Muscle of back (tissue), 11 donors: ENCODE results near the gene HID1. TPM values are rescaled to one million over a fixed set of nuclear protein-coding genes. Genes with fewer than 3 reads are reported as not detected.
"Not testable (repeated sequence)": the region's sequence is repeated elsewhere in the genome, so short reads cannot be mapped to it uniquely, and the experiment has no call there.

ENCODE experiments used
- DNase-seq, 3 donors: peaks; one replicate each; pipeline versions ENCODE4 v3.0.0 to v3.0.0-alpha.2; 2013
- polyA plus RNA-seq, 10 donors: library from polyadenylated mRNA; unstranded; fragments of 120-200 nt; gene quantifications; one replicate each; pipeline ENCODE4 v1.2.1, GENCODE V29; 2013; ENCODE audit not compliant: insufficient read length in 10 of 10

HID1 gene
- polyA plus RNA-seq, 10 donors = 4.6 to 7.6 (median 5.9) TPM

DNA sequence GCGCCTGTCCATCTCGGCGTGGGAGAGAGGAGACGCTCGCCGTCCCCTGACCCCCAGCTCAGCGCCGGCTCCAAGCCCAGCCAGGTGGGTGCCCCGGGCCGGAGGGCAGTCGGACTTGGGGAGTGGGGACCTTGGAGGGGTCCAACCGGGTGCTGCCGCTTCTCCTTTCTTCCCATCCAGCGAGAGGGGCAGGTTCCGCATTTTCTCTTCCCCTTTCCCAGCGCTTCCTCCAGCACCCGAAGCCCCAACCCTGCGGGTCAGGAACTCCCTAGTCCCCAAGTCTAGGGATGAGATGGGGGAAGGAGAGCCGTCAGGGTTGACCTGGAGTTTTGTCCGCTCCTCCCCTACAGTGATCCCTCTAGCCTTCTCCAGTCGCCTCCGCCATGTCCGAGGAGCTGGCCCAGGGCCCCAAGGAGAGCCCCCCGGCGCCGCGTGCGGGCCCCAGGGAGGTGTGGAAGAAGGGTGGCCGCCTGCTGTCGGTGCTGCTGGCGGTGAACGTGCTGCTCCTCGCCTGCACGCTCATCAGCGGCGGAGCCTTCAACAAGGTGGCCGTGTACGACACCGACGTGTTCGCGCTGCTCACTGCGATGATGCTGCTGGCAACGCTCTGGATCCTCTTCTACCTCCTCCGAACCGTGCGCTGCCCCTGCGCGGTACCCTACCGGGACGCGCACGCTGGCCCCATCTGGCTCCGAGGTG is 48.2 kb downstream of the HID1 start, which contains the start of gene OTOP2:
Gene OTOP2 (plus strand): TSS at position 24 of the 699 bp plus-strand sequence. CDS start 360 bp downstream, at position 384.
- DNase-seq = peak in 1 of 3 donors; percentile 26

GRCh38 chr17:74923538-74924249 is 48.9 kb downstream of the HID1 start:
- DNase-seq = peak; percentile 11 to 60 (median 59)

- DNase-seq = no peak
Measured at GRCh38 chr17:74922694-74923537, 49.6 kb downstream of the HID1 start, which contains the start of gene USH1G. Gene USH1G (minus strand): TSS chr17:74923255. CDS start chr17:74923073, 182 bp downstream.

GRCh38 chr17:74922172-74922571 is 50.4 kb downstream of the HID1 start:
- DNase-seq = no peak

- DNase-seq = no peak
Measured at GRCh38 chr17:74921769-74922168, 50.8 kb downstream of the HID1 start.

DNA sequence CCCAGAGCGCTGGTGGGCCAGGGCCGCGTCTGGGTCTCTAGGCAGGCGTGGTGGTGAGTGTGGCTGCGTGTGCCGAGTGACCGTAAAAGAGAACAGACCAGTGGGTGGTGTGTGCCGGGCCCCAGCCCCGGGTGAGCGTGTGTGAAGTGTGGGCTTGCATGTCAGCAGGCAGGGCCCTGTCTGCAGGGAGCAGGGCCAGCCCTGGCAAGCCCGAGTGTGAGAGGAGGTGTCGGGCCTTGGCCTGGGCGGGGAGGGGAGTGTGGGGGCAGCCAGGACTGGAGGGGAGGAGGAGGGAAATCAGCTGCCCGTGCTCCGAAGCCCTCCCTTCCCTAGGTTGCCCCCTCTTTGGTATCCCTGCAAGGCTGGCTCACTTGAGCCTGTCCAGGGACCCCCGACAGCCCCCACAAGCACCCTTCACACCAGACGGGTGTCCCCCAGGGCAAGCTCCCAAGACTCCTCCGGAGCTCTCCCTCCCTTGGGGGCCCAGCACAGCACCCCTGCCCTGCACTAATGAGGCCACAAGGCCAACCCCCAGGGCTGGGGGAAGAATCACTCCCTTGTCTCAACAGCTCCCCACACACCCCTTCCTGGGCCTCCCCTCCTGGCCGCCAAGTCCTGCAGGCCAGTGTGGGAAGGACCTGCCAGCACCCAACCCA is 51.4 kb downstream of the HID1 start:
- DNase-seq = no peak

DNA sequence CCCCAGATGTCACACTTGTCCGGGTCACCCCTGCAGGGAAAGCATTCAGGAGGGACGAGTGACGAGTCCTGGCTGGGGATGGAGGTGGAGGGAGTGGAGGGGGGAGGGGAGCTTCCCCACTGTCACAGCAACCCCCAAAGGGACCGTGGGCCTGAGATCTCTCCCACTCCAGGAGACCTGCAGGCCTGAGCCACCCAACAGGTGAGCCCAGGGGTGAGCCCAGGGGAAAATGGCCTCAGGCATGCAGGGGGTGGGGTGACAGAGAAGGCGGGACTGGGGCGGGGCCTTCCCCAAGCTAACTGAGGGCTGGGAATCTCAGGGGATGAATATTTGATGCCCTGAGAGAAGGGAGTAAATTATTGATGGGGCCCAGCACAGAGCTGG is 51.9 kb downstream of the HID1 start:
- DNase-seq = no peak

DNA sequence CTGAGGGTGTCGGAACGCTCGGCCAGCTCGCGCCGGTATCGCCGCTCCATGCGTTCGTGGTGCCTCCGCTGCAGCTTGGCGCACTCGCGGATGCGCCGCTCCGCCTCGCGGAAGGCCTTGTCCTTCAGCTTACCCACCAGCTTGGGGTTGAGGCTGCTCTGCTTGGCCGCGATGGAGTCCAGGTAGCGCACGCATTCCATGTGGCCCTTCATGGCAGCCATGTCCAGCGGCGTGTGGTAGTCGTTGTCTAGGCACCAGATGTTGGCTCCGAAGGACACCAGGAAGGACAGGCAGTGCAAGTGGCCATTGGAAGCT is 52.3 kb downstream of the HID1 start:
- DNase-seq = no peak

DNA sequence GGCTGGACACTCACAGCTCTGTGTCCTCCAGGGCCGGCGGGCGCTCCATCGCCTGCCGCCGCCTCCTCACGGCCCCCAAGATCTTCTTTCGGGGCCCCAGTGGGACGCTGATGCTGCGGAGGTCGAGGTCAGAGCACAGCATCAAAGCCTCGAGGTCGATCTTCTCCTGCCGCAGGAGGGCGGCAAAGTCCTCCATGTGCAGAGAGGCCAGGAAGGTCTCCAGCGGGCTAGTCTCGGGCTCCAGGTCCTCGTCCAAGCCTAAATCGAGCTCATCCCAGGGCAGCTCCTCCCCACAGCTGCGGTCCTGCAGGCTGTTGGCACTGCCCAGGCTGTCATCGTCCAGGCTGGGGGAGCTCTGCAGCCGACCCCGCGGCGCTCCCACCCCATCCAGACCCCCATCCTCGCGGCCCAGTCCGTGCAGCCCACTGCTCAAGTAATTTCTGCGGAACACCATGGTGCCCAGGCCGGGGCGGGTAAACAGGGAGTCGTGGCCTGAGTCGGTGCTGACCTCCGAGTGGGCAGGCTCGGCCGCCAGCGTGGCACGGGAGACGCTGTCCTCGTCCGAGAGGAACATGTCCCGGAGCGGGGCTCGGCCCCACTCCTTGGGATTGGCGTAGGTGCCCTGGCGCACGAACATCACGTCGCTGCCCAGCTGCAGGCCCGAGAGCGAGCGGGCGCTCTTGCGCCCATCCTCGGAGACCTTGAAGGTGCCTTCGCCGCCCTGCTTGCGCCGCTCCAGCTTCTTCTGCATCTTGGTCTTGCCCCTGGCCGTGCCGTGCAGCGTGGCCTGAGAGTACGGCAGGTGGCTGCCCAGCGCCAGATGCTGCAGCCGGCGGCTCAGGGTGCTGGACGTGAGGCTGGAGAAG is 52.9 kb downstream of the HID1 start:
- DNase-seq = no peak

DNA sequence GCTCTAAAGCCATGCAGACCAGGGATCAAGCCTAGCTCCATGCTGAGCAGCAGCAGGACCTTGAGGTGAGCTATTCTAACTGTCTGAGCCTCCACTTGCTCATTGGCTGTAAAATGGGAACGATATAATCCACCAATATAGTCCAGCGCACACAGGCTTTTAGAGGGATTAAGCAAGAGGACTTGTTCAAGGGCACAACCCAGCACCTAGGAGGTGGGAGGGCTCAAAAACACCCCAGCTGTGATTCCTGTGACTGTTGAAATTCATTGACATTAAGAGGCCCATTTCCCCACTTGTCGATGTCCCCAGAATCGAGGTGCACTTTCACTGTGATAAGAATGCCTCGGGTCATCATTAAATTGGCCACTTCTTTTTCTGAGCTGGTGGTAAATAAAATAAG is 53.7 kb downstream of the HID1 start:
- no peak for DNase-seq

GRCh38 chr17:74917430-74917829 is 55.1 kb downstream of the HID1 start:
- no peak for DNase-seq

DNA sequence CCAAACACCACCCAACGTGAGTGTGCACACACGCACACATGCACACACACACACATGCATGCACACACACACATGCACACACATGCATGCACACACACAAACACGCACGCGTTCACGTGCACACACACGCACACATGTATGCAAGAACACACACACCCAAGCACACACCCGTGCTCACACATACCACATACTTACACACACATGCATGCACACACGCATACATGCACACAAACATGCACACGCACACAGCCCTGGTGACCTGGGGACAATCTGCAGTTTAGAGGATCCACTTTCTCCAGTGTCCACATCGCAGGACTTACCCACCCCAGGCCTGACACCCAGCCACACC is 55.7 kb downstream of the HID1 start:
- DNase-seq = no peak

- DNase-seq = no peak
Measured at GRCh38 chr17:74916136-74916850, 56.3 kb downstream of the HID1 start.

- DNase-seq = not testable (repeated sequence)
Measured at GRCh38 chr17:74911423-74911822, 61.1 kb downstream of the HID1 start.

DNA sequence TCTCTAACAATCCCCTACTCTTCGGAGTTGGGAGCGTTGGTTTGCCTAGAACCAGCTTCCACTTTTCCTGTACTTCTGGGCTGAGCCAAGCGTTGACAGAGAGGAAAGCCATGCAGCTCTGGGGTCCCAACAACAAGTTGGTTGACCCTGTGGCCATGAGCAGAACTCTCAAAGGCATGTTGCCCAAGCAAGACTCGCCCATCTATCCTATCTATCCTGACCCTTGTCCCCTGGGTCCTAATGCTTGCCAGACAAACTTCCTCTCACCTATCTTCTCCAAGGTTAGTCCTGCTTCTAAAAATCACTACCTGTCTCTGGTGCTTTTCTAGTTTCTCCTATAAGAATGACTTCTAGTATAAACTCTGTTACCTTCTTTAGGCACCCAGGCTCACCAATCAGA is 63.5 kb downstream of the HID1 start:
- not testable (repeated sequence) for DNase-seq

DNA sequence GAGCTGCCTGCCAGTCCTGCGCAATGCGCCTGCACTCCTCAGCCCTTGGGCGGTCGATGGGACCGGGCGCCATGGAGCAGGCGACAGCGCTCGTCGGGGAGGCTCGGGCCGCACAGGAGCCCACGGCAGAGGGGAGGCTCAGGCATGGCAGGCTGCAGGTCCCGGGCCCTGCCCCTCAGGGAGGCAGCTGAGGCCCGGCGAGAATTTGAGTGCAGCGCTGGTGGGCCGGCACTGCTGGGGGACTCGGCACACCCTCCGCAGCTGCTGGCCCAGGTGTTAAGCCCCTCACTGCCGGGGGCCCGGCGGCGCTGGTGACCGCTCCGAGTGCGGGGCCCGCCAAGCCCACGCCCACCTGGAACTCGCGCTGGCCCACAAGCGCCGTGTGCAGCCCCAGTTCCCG is 65.5 kb downstream of the HID1 start:
- no peak for DNase-seq

GRCh38 chr17:74906214-74906793 is 66.3 kb downstream of the HID1 start:
- not testable (repeated sequence) for DNase-seq

DNA sequence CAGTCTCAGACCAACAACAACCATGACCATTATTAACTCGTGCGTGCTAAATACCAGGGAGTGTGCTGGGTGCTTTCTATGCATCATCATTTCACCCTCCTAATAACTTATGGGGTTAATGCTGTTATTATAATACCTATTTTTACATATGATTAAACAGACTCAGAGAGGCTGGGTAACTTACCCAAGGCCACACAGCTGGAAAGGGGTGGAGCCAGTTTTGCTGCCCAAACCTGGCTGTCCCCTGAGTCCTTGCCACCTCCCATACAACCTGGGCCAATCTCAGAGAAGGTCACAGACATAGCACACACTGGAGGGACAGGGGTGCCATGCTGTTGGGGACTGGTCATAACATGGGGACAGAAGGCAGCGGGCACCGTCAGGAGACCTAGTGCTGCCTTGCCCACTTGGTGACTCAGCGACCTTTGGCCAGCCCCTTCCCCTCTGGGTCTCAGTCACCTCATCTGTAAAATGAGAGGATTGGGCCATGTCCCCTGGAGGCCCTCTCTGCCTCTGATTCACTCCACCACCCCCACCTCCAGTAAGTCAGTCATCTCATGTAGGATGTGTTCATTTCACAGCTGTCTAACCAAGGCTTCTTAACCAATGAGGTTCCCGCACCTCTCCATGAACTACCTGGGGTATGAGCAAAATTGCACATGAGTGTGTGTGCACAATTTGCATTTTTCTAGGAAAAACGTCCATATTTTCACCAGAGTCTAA is 67.7 kb downstream of the HID1 start:
- DNase-seq = no peak

DNA sequence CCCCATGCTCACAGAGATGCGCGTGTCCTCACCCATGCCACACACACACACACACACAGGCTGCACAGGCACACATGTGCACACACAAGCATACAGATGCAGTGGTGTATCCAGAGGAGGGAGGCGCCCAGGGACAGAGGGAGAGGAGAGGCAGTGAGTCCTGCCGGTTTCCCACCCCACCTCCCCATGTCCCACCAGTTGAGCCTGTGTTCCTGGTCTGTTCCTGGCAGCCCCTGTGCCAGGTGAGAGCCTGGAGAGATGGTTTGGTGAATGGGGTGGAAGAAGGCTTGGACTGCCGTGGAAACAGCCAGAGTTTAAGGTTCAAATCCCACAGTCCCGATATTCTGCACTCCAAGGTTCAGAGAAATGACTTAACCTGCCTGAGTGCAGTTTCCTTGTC is 68.9 kb downstream of the HID1 start:
- no peak for DNase-seq
